NCI-H2029 (cell line): ENCODE data around the gene GUCY2D.

Experiments
- DNase-seq: peaks from one replicate; lab custom pipeline; 2025; lab: John Stamatoyannopoulos, UW

The GUCY2D gene

GRCh38 chr17:8067806-8068205 is 65.4 kb downstream of the GUCY2D start:
- DNase-seq: no peak

GRCh38 chr17:8068736-8069586 is 66.5 kb downstream of the GUCY2D start:
- DNase-seq: no peak

- no peak for DNase-seq
Measured at GRCh38 chr17:8069587-8069860, 67.1 kb downstream of the GUCY2D start.
